HCEC 1CT (cell line): ENCODE results near the gene DRC1.

ENCODE experiments used
- DNase-seq: peaks from one replicate; pipeline ENCODE4 v3.0.0-alpha.2; 2017

The DRC1 gene

DNA sequence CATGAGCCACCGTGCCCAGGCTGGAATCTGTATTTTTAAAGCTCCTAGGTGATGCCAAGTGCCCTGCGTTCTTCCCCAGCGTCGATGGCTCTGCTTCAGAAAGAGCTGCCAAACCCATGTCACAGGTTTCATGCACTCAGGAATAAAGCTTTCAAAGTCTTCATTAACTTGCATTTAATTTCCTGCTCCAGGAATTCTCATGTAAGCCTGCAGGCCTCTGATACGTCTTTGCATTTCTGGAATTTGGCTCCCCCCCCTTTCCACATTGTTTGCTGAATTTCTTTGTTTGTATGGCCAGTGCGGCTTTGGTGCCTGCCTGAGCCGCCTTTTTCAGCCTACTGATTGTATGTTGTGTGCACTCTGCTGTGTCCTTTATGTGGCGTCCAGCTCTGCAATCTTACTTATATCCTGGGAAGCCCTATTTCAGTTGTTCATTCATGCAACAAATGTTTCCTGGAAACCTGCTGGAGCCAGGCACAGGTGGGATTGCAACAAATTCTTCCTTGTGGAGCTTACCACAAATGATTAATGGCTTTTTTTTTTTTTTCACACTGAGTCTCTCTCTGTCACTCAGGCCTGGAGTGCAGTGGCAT lies 94.1 kb downstream of the DRC1 start:
- DNase-seq, result no peak

DNA sequence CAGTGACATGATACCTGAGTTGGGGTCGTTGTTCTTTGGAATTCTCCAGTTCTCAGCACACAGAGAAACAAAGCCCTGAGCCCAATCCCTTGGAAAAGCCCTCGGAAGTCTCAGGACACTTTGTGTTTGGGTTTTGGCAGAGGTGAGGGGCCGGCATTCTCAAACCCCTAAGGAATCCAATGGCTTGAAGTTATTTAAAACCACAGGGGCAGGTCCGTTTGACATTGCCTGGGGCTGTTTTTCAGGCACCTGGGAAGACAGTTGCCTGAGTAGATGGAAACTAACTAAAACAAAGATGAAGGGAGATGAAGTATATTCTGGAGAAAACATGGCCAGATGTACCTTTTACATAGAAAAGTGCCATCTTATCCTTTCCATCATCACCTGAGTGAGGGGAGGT lies 98.7 kb downstream of the DRC1 start:
- DNase-seq, result no peak

DNA sequence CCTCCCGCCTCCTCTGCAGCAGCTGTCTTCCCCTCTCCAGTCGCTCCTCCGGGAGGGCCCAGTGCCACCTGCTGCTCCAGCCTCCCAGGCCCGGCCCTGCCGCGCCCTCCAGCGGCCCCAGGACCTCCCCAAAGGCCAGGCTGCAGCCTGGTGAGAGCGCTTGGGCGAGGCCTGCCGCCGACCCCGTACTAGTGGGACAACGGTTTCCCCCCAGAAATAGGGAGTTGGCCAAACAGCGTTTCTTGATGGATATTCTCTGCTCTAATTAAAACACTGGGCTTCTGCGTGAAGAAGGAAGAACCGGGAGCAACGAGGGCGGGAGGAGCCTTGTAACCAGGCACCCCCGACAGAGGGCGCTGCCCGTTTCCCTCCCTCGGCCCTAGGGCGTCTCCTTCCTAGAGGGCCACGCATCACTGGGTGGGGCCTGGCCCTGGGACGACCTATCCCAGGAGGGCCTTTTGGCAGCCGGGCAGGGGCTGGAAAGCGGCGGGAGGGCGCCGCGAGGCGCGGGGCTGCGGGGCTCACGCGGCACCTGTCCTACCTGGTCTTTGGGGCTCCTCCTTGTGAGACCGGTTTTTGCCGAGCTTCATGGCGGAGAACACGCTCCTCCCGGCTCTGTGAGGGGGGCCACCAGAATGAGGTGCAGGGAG lies 101.6 kb downstream of the DRC1 start:
- peak; percentile 37 for DNase-seq

DNA sequence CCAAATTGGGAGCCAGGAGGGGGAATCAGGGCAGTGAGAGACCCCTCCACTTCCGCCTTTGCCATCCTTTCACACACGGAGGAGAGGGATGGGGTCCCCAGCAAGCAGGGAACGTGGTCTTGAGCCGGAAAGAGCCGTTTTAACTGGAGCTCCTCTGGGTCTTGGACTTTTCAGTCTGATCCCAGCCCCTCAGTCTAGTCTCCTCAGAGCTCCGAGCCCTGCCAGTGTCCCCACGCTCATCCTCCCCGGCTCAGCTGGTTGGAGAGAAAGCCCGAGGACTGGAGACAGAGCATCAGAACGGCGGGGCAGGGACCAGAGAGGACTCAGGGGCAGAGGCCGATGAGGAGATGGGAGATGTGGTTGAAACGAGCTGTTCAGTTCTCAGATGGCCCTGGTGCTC lies 102.3 kb downstream of the DRC1 start:
- DNase-seq, result no peak

DNA sequence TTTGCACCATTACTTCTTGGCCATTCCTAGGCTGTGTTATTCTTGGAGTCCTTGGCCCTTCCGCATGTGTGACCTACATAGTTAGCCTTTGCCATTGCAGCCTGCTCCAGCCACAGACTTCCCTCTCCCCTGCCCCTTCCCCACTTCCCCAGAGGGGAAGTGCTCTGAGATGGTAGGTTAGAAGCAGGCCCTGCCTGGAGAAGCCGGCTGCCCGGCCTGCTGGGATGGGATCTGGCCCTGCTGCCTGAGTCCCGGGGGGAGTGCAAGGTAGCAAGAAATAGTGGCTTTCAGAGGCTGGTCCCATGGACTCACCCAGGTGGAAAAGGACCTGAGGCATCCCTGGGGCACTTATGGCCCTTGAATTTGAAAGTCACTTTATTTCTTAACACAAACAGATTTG lies 104.6 kb downstream of the DRC1 start:
- DNase-seq, result no peak
